Transverse colon (tissue), 4 donors: Measurements from ENCODE around the gene STAC3. TPM values are rescaled to one million over a fixed set of nuclear protein-coding genes. Genes with fewer than 3 reads are reported as not detected.
A peak's percentile ranks its signal among the peaks of the same experiment; 100 is the strongest.

Experiments
- DNase-seq: peaks from one replicate; pipeline ENCODE4 v3.0.0-alpha.2; 2019
- H3K27ac ChIP-seq, 4 donors: fragments of 200-600 bp; sonication (generic); 2 replicates each; pipeline ENCODE4 v1.5.1; 2016 to 2018; ENCODE audit warnings: inconsistent platforms in 4 of 4
- H3K27me3 ChIP-seq: fragments of 200-600 bp; sonication (generic); 2 replicates; pipeline ENCODE4 v1.5.1; 2017; ENCODE audit warnings: inconsistent platforms
- H3K36me3 ChIP-seq, 4 donors: fragments of 200-600 bp; sonication (generic); 2 replicates each; pipeline ENCODE4 v1.5.1; 2017 to 2019; ENCODE audit warnings: inconsistent platforms in 4 of 4
- H3K4me1 ChIP-seq, 4 donors: fragments of 200-600 bp; sonication (generic); 2 replicates each; pipeline ENCODE4 v1.5.1; 2017 to 2020; ENCODE audit warnings: inconsistent platforms in 4 of 4
- H3K4me3 ChIP-seq, 4 donors: fragments of 200-600 bp; sonication (generic); 1 replicate in 1 of 4; 2 replicates in 3 of 4; pipeline versions ENCODE4 v1.5.1 to v1.6.1; 2017 to 2019; ENCODE audit warnings: inconsistent platforms in 4 of 4
- H3K9me3 ChIP-seq, 2 donors: fragments of 200-600 bp; sonication (generic); 2 replicates each; pipeline ENCODE4 v1.5.1; 2017 to 2019; ENCODE audit warnings: inconsistent platforms in 2 of 2
- EP300 ChIP-seq: sonication (generic); formaldehyde crosslinking; IDR thresholded peaks from one replicate; pipeline ENCODE4 v1.6.1; 2017; ENCODE audit warnings: antibody characterized with exemption, low read depth
- POLR2A ChIP-seq: fragments of 450-650 bp; IDR thresholded peaks from one replicate; pipeline ENCODE4 v1.6.1; 2016; ENCODE audit warnings: antibody characterized with exemption, mild to moderate bottlenecking, moderate library complexity
- POLR2AphosphoS5 ChIP-seq, 3 donors: sonication (generic); formaldehyde crosslinking; IDR thresholded peaks; one replicate each; pipeline ENCODE4 v1.6.1; 2016; ENCODE audit warnings: antibody characterized with exemption in 3 of 3
- WGBS, 2 donors: methylation state at CpG; one replicate each; pipeline ENCODE4 v1.1.5; 2018; ENCODE audit warnings: low coverage in 1 of 2; 5-methylcytosine and 5-hydroxymethylcytosine counted together
- in situ Hi-C, 4 donors: fragments of 200-750 bp; cut with MboI; loops; one replicate each; pipeline versions ENCODE4 v1.15.0 to v1.15.1; 2017; ENCODE audit warnings: low sequenced_read_pairs in 3 of 4, low pct_ligation_motif_present in 1 of 4, low pct_unique_long_range_greater_than_20kb in 1 of 4
- intact Hi-C: fragments of 100-400 bp; cut with DNase I; formaldehyde crosslinking; loops from one replicate; pipeline ENCODE4 v1.15.1; 2023; ENCODE audit warnings: low total_unique reads
- total RNA-seq, 4 donors: library from RNA; depleted of rRNA; stranded (reverse); fragments of >200 nt; gene quantifications; one replicate each; pipeline ENCODE4 v1.1.0, GENCODE V29; 2016
- TF ChIP-seq, protein P1 (sequence below), 5 experiments: fragments of 200-600 bp in 3 of 5; fragments of 450-650 bp in 2 of 5; sonication (generic) in 3 of 5; IDR thresholded peaks; 1 replicate in 2 of 5; 2 replicates in 3 of 5; pipeline ENCODE4 v1.5.1; 2016 to 2017; ENCODE audit warnings: antibody characterized with exemption in 5 of 5, inconsistent platforms in 3 of 5, mild to moderate bottlenecking in 2 of 5, moderate library complexity in 1 of 5

STAC3 gene
- total RNA-seq, 4 donors from 2014 or later = 1.8 to 3.3 (median 1.9) TPM

DNA sequence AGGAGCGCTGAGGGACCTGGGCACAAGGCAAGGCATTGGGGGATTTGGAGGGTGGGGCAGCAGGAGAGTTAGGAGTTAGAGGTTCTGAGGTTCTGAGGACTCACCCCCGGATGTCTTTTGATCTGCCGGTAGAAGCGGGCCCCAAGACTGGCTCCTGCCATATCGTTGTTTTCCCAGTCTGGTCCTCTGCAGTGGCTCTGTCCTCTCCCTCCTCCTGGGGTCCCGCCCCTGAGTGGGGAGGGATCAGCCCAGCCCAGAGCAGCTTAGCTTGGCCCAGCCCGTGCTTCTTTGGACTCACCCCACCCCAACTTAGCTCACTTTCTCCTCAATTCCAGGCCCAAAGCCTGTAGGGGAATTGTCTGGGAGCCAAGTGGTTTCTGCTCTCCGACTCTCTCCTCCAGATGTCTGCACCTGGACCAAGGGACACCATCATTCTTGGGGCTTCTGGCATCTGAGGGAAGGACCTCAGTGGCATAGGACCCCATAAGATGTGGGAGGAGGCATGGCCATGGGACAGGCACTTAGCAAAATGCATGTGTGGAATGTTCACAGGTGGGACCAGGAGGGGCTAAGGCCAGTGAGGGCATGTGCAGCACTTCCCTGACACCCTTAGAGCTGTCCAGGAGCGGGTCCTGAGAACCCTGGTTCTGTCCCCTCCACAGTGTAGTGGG, 13.9 kb downstream of the STAC3 start:
- WGBS, 2 donors = 26% methylated on average over 9 of the region's 9 CpGs; no CpG with 5 or more reads in 1 of the 2 donors
- no peak for DNase-seq
- in situ Hi-C loops (no loop called here), intact Hi-C loops (no loop called here)
- peaks cover 0 to 16% (median 0%) of the 10 kb centered on the region in 4 donors for H3K36me3 ChIP-seq
- no peak for TF ChIP-seq POLR2A
- no peak for TF ChIP-seq EP300
- no peak overlapping the region for H3K4me3 ChIP-seq
- peaks cover 68% of the 10 kb centered on the region for H3K27me3 ChIP-seq
- H3K4me1 ChIP-seq = peaks cover 26 to 45% (median 41%) of the 10 kb centered on the region in 4 donors
- no peaks in the 10 kb centered on the region for H3K9me3 ChIP-seq
- H3K27ac ChIP-seq = no peak overlapping the region

DNA sequence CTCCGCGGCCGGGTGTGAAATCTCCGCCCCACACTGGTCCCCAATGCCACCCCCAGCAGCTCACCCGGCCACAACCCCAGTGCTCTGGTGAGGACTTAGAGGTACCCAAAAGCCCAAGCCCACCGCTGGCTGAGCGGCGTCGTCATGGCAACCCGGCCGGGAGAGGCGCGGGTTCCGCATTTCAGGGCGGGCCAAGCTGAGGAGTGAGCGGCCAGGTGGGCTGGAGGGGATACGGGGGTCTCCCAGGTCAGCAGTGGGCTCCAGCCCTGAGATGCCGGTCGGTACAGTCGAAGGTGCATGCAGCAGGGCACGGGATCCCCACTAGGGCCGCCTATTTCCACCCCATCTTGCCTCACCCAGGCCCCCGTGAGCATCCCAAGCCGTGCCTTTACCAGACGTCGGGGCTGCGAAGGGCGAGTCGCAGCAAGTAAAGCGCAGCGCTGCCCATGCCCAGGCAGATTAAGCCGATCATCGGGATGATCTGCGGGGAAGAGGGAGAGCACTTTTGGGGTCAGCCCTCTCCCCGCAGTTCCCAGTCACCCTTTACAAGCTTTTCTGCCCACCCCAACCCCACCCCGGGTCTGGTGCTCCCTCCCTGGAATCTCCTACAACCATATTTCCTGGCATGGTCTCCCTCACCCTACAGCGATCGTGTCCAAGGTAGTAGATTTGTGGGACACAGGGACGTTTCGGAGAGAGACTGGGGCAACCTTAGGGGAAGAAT, 14.6 kb downstream of the STAC3 start:
- Histone ChIP-seq H3K4me3 (no peak overlapping the region), H3K9me3 (no peaks in the 10 kb centered on the region), H3K27me3 (peaks cover 61% of the 10 kb centered on the region), H3K4me1 (peaks cover 22 to 38% (median 34%) of the 10 kb centered on the region in 4 donors), H3K36me3 (peaks cover 0 to 16% (median 0%) of the 10 kb centered on the region in 4 donors), H3K27ac (no peak overlapping the region)
- in situ Hi-C loops = no loop called here
- no peak for DNase-seq
- intact Hi-C loops = no loop called here
- WGBS, 2 donors = 24% methylated on average over 18 of the region's 40 CpGs; no CpG with 5 or more reads in 1 of the 2 donors
- TF ChIP-seq, protein P1, sequence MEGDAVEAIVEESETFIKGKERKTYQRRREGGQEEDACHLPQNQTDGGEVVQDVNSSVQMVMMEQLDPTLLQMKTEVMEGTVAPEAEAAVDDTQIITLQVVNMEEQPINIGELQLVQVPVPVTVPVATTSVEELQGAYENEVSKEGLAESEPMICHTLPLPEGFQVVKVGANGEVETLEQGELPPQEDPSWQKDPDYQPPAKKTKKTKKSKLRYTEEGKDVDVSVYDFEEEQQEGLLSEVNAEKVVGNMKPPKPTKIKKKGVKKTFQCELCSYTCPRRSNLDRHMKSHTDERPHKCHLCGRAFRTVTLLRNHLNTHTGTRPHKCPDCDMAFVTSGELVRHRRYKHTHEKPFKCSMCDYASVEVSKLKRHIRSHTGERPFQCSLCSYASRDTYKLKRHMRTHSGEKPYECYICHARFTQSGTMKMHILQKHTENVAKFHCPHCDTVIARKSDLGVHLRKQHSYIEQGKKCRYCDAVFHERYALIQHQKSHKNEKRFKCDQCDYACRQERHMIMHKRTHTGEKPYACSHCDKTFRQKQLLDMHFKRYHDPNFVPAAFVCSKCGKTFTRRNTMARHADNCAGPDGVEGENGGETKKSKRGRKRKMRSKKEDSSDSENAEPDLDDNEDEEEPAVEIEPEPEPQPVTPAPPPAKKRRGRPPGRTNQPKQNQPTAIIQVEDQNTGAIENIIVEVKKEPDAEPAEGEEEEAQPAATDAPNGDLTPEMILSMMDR (IDR thresholded peaks at IDR 0.05) = no peak
- no peak for TF ChIP-seq EP300
- no peak for TF ChIP-seq POLR2AphosphoS5 (IDR thresholded peaks at IDR 0.05)
- TF ChIP-seq POLR2A = no peak

DNA sequence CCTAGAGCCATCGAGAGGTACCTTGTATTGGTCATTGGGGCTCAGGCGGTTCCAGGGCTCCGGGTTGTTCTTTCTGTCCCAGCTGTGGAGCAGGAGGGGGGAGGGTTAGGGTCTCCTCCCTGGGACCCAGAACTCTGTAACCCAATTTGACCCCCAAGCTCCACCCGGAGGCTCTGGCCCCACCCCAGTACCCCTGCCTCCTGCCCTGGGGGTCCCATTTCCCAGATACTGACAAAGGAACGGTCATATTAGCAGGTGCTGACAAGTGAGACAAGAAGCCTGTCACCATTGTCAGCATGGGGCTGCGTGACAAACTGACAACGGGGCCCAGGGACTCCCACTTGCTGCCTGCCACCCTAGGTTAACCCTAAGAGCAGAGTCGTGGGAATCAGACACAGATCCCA, 15.3 kb downstream of the STAC3 start:
- H3K36me3 ChIP-seq = peaks cover 0 to 16% (median 0%) of the 10 kb centered on the region in 4 donors
- H3K27me3 ChIP-seq = peaks cover 55% of the 10 kb centered on the region
- peaks cover 21 to 35% (median 31%) of the 10 kb centered on the region in 4 donors for H3K4me1 ChIP-seq
- TF ChIP-seq, protein P1 (IDR thresholded peaks at IDR 0.05) = no peak
- no peak for TF ChIP-seq EP300
- TF ChIP-seq POLR2AphosphoS5 (IDR thresholded peaks at IDR 0.05) = no peak
- TF ChIP-seq POLR2A = no peak
- H3K4me3 ChIP-seq = no peak overlapping the region
- DNase-seq = no peak
- H3K9me3 ChIP-seq = no peaks in the 10 kb centered on the region
- in situ Hi-C loops (no loop called here), intact Hi-C loops (no loop called here)
- WGBS, 2 donors = 73 to 100% methylated on average over 3 to 8 of the region's 8 CpGs
- peak overlapping the region in 1 of 4 donors; percentile 5 for H3K27ac ChIP-seq

DNA sequence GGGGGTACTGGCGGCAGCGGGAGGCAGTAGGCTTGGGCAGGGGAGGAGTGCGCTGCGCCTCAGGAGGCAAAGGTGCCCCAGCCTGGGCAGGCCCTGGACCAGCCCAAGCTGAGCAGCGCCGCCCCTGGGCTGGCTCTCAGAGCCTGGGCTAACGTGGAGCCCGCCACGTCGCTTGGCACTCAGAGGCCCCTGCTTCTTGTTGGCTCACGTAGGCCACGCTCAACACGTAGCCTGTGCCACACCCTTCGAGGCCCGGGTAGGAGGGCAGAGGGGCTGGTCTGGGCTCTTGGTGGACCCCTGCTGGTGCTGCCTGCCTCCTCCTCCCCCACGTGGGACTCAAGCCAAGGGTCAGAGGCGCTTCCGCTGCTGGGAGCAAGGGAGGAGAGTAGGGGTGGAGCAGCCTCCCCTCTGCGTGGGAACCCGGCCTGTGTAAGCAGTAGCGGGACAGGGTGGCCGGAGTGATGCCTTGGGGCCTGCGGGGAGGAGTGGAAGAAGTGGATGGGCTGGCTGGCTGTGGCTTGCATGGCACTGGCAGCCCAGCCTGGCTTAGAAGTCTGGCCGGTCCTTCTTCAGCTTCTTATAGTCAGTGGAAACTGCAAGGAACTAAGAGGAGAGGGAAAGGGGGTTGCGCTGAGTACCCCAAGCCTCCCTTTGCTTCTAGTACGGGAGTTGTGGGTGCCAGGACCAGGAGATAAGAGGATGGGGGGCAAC, 15.8 kb downstream of the STAC3 start:
- Histone ChIP-seq H3K4me1 (peaks cover 22 to 35% (median 31%) of the 10 kb centered on the region in 4 donors), H3K27me3 (peaks cover 49% of the 10 kb centered on the region), H3K9me3 (no peaks in the 10 kb centered on the region), H3K36me3 (peaks cover 0 to 16% (median 0%) of the 10 kb centered on the region in 4 donors), H3K27ac (peak overlapping the region in 1 of 4 donors; percentile 5), H3K4me3 (no peak overlapping the region)
- WGBS, 2 donors = 77 to 100% methylated on average over 2 to 25 of the region's 26 CpGs
- intact Hi-C loops (no loop called here), in situ Hi-C loops (no loop called here)
- no peak for DNase-seq
- TF ChIP-seq POLR2A (no peak), POLR2AphosphoS5 (IDR thresholded peaks at IDR 0.05) (no peak), EP300 (no peak)
- TF ChIP-seq, protein P1 (IDR thresholded peaks at IDR 0.05) = no peak
